B cell (primary cell): Measurements from ENCODE around the gene ADAMTS18. TPM values are rescaled to one million over a fixed set of nuclear protein-coding genes. Genes with fewer than 3 reads are reported as not detected.

Experiments
- ATAC-seq: fragments of 200-7000 bp; cut with Tn5 transposase; one replicate; pipeline ENCODE4 v1.10.0; 2021; ENCODE audit warnings: low read depth, mild to moderate bottlenecking, moderate number of reproducible peaks, moderate library complexity
- CTCF ChIA-PET: fragments of 350-600 bp; sonication (Branson Sonifier 250); formaldehyde crosslinking; loops from one replicate; lab custom pipeline; 2021; ENCODE audit warnings: antibody characterized with exemption, inconsistent platforms; lab: Charles Lee
- POLR2A ChIA-PET: fragments of 350-600 bp; sonication (Branson Sonifier 250); formaldehyde crosslinking; loops from one replicate; lab custom pipeline; 2021; ENCODE audit warnings: antibody characterized with exemption; lab: Charles Lee
- DNase-seq: peaks from one replicate; pipeline ENCODE4 v3.0.0; 2013
- H2AFZ ChIP-seq: 2 replicates; pipeline ENCODE4 v1.6.1; 2012; ENCODE audit warnings: mild to moderate bottlenecking, low read depth, low read length; ENCODE audit not compliant: insufficient read depth, poor library complexity, severe bottlenecking
- H3K27ac ChIP-seq, 2 donors: 1 replicate in 1 of 2; 2 replicates in 1 of 2; pipeline ENCODE4 v1.5.1; 2012 to 2013; ENCODE audit warnings: low read length in 2 of 2, mild to moderate bottlenecking in 2 of 2, moderate library complexity in 1 of 2
- H3K27me3 ChIP-seq, 4 experiments: fragments of 200-600 bp in 1 of 4; sonication (generic) in 1 of 4; replicated peaks in 1 of 4; 1 replicate in 2 of 4; 2 replicates in 2 of 4; pipeline versions ENCODE4 v1.6.1 to v1.7.0; 2013 to 2016; ENCODE audit warnings: low read length in 3 of 4, mild to moderate bottlenecking in 2 of 4, mixed read lengths in 1 of 4, moderate library complexity in 1 of 4; ENCODE audit not compliant: insufficient read depth in 4 of 4, control insufficient read depth in 3 of 4; ENCODE audit errors: control extremely low read depth in 1 of 4
- H3K36me3 ChIP-seq, 2 experiments: replicated peaks in 1 of 2; 1 replicate in 1 of 2; 2 replicates in 1 of 2; pipeline versions ENCODE4 v1.6.1 to v1.7.1; 2013; ENCODE audit warnings: low read length in 1 of 2; ENCODE audit not compliant: insufficient read depth in 2 of 2, control insufficient read depth in 1 of 2; ENCODE audit errors: control extremely low read depth in 1 of 2, extremely low read depth in 1 of 2
- H3K4me1 ChIP-seq, 2 donors: fragments of 200-600 bp in 1 of 2; sonication (generic) in 1 of 2; 1 replicate in 1 of 2; 2 replicates in 1 of 2; pipeline versions ENCODE4 v1.5.1 to v1.6.1; 2013 to 2017; ENCODE audit warnings: low read length in 2 of 2; ENCODE audit not compliant: control insufficient read depth in 2 of 2, insufficient read depth in 2 of 2
- H3K4me2 ChIP-seq: replicated peaks from 2 replicates; pipeline ENCODE3; 2012; ENCODE audit warnings: mild to moderate bottlenecking, low read depth, low read length; ENCODE audit not compliant: poor library complexity, severe bottlenecking
- H3K4me3 ChIP-seq, 5 experiments: fragments of 200-600 bp in 1 of 5; sonication (generic) in 1 of 5; 1 replicate in 3 of 5; 2 replicates in 2 of 5; pipeline versions ENCODE4 v1.5.1 to v1.7.0; 2011 to 2016; ENCODE audit warnings: low read length in 4 of 5, mild to moderate bottlenecking in 4 of 5, low read depth in 2 of 5, control low read depth in 1 of 5, moderate library complexity in 1 of 5; ENCODE audit not compliant: insufficient read depth in 1 of 5; ENCODE audit errors: control extremely low read depth in 1 of 5, extremely low read depth in 1 of 5
- H3K79me2 ChIP-seq: fragments of 200-600 bp; sonication (generic); one replicate; pipeline ENCODE4 v1.6.0; 2016; ENCODE audit warnings: low read length; ENCODE audit not compliant: control insufficient read depth, insufficient read depth
- H3K9ac ChIP-seq: fragments of 200-600 bp; sonication (generic); 2 replicates; pipeline ENCODE4 v1.6.1; 2017; ENCODE audit warnings: mild to moderate bottlenecking, low read length, moderate library complexity
- H3K9me3 ChIP-seq, 3 donors: one replicate each; pipeline versions ENCODE4 v1.6.1 to v1.7.1; 2013; ENCODE audit warnings: low read length in 2 of 3; ENCODE audit not compliant: control insufficient read depth in 2 of 3, insufficient read depth in 1 of 3; ENCODE audit errors: control extremely low read depth in 1 of 3
- H4K20me1 ChIP-seq: 2 replicates; pipeline ENCODE4 v1.6.0; 2012; ENCODE audit warnings: mild to moderate bottlenecking, low read length; ENCODE audit not compliant: insufficient read depth, control insufficient read depth, poor library complexity, severe bottlenecking
- H3K27ac Mint-ChIP-seq: one replicate; pipeline ENCODE4 v1.8.0; 2021; ENCODE audit warnings: mixed read lengths
- H3K27me3 Mint-ChIP-seq: one replicate; pipeline ENCODE4 v1.8.0; 2021; ENCODE audit warnings: mixed read lengths
- H3K4me1 Mint-ChIP-seq: one replicate; pipeline ENCODE4 v1.8.0; 2021; ENCODE audit warnings: mixed read lengths
- H3K4me3 Mint-ChIP-seq: one replicate; pipeline ENCODE4 v1.8.0; 2021; ENCODE audit warnings: mixed read lengths
- H3K9me3 Mint-ChIP-seq: one replicate; pipeline ENCODE4 v1.8.0; 2022; ENCODE audit warnings: mixed read lengths; ENCODE audit not compliant: insufficient read depth
- CTCF ChIP-seq: fragments of 200-600 bp; IDR thresholded peaks from one replicate; pipeline ENCODE4 v1.8.0; 2022; ENCODE audit warnings: antibody characterized with exemption, mild to moderate bottlenecking
- EZH2 ChIP-seq: IDR thresholded peaks from 2 replicates; pipeline ENCODE4 v1.6.1; 2012; ENCODE audit warnings: borderline replicate concordance, low read depth, mild to moderate bottlenecking, moderate library complexity, low read length; ENCODE audit not compliant: insufficient read depth, poor library complexity, severe bottlenecking
- WGBS: methylation state at CpG from one replicate; pipeline ENCODE4 v1.1.5; 2013; ENCODE audit warnings: missing lambda C conversion rate; ENCODE audit not compliant: insufficient coverage; 5-methylcytosine and 5-hydroxymethylcytosine counted together
- intact Hi-C: fragments of 100-400 bp; cut with micrococcal nuclease; formaldehyde crosslinking; loops from one replicate; pipeline ENCODE4 v1.10.0; 2022
- polyA plus RNA-seq: library from polyadenylated mRNA; depleted of rRNA; stranded (reverse); fragments of >200 nt; gene quantifications from 2 replicates; pipeline ENCODE4 v1.2.3, GENCODE V29; 2012
- total RNA-seq, 2 donors: library from RNA; stranded (reverse); fragments of 120-200 nt in 1 of 2; gene quantifications; 1 replicate in 1 of 2; 2 replicates in 1 of 2; pipeline versions ENCODE4 v1.2.3 to v1.2.4, GENCODE V29; 2013 to 2022

Gene ADAMTS18
- total and polyA plus RNA-seq, 2 donors (not counting 1 experiment from before 2014, with no cell fraction given) = not detected

GRCh38 chr16:77302249-77302648 lies 132.6 kb downstream of the ADAMTS18 start:
- H3K9me3 Mint-ChIP-seq = no peaks in the 10 kb centered on the region
- H3K4me3 Mint-ChIP-seq = no peak overlapping the region
- TF ChIP-seq EZH2 (no peak), CTCF (no peak)
- no peak for DNase-seq
- peaks cover 42% of the 10 kb centered on the region for H3K27me3 Mint-ChIP-seq
- Histone ChIP-seq H3K4me2 (no peak overlapping the region), H3K4me1 (peaks cover 11 to 16% of the 10 kb centered on the region in 2 donors), H3K27me3 (peaks cover 0 to 25% (median 10%) of the 10 kb centered on the region in 4 experiments), H3K36me3 (no peaks in the 10 kb centered on the region), H3K27ac (no peak overlapping the region), H3K79me2 (no peaks in the 10 kb centered on the region), H3K9me3 (no peaks in the 10 kb centered on the region), H3K9ac (no peak overlapping the region), H3K4me3 (no peak overlapping the region), H4K20me1 (no peaks in the 10 kb centered on the region), H2AFZ (no peak overlapping the region)
- H3K27ac Mint-ChIP-seq = no peak overlapping the region
- ChIA-PET CTCF (no interaction called here), POLR2A (no interaction called here)
- intact Hi-C loops = no loop called here
- WGBS = no CpG with 5 or more reads among the region's 5 CpGs
- H3K4me1 Mint-ChIP-seq = peaks cover 23% of the 10 kb centered on the region
- ATAC-seq = no peak

GRCh38 chr16:77300256-77300655 lies 134.6 kb downstream of the ADAMTS18 start:
- Mint-ChIP-seq H3K9me3 (no peaks in the 10 kb centered on the region), H3K4me3 (no peak overlapping the region), H3K27me3 (peaks cover 39% of the 10 kb centered on the region), H3K27ac (no peak overlapping the region), H3K4me1 (peaks cover 23% of the 10 kb centered on the region)
- H3K4me2 ChIP-seq = no peak overlapping the region
- intact Hi-C loops = no loop called here
- no peak overlapping the region for H3K27ac ChIP-seq
- no peaks in the 10 kb centered on the region for H4K20me1 ChIP-seq
- peaks cover 0 to 17% (median 8%) of the 10 kb centered on the region in 4 experiments for H3K27me3 ChIP-seq
- no peak overlapping the region for H3K9ac ChIP-seq
- CTCF ChIA-PET = no interaction called here
- H3K36me3 ChIP-seq = no peaks in the 10 kb centered on the region
- H2AFZ ChIP-seq = no peak overlapping the region
- ATAC-seq = no peak
- peaks cover 11 to 18% of the 10 kb centered on the region in 2 donors for H3K4me1 ChIP-seq
- no peaks in the 10 kb centered on the region for H3K9me3 ChIP-seq
- no peak for DNase-seq
- POLR2A ChIA-PET = no interaction called here
- no peak overlapping the region for H3K4me3 ChIP-seq
- no peak for TF ChIP-seq EZH2
- TF ChIP-seq CTCF = no peak
- H3K79me2 ChIP-seq = no peaks in the 10 kb centered on the region
- WGBS = no CpG with 5 or more reads among the region's 3 CpGs
